Measurements from ENCODE around the gene CYP39A1.

GRCh38 chr6:46521464-46521971 is 131.1 kb downstream of the CYP39A1 start:
- no peak for TF ChIP-seq GATA3 (IDR thresholded peaks at IDR 0.05; ENCODE audit: low read depth, low read length)
- no peak for TF ChIP-seq GATA2 (IDR thresholded peaks at IDR 0.05; ENCODE audit: low read depth, low read length)

Measured in SH-SY5Y (cell line).